Neuronal stem cell (in vitro differentiated cells): ENCODE data around the gene ADGRL3.

Experiments
- DNase-seq: peaks from one replicate; pipeline ENCODE4 v3.0.0-alpha.2; 2013; ENCODE audit warnings: low spot score
- H2AFZ ChIP-seq: one replicate; pipeline ENCODE4 v1.6.1; 2013; ENCODE audit warnings: mild to moderate bottlenecking, low read length, inconsistent platforms
- H2AK5ac ChIP-seq: 2 replicates; pipeline ENCODE4 v1.6.1; 2013; ENCODE audit warnings: low read depth, mild to moderate bottlenecking, inconsistent platforms, low read length, moderate library complexity, mixed read lengths
- H2BK120ac ChIP-seq: 2 replicates; pipeline ENCODE4 v1.6.1; 2013; ENCODE audit warnings: low read depth, mild to moderate bottlenecking, inconsistent platforms, low read length, moderate library complexity, mixed read lengths
- H2BK12ac ChIP-seq: one replicate; pipeline ENCODE4 v1.6.1; 2013; ENCODE audit warnings: low read length, inconsistent platforms
- H2BK15ac ChIP-seq: 2 replicates; pipeline ENCODE4 v1.6.1; 2013; ENCODE audit warnings: mild to moderate bottlenecking, low read length, inconsistent platforms, mixed read lengths
- H2BK5ac ChIP-seq: one replicate; pipeline ENCODE4 v1.6.1; 2013; ENCODE audit warnings: inconsistent platforms, mild to moderate bottlenecking, low read length, moderate library complexity
- H3K14ac ChIP-seq: one replicate; pipeline ENCODE4 v1.6.1; 2013; ENCODE audit warnings: low read length, inconsistent platforms
- H3K18ac ChIP-seq: 2 replicates; pipeline ENCODE4 v1.6.1; 2013; ENCODE audit warnings: low read length, inconsistent platforms
- H3K23ac ChIP-seq: 2 replicates; pipeline ENCODE4 v1.6.1; 2013; ENCODE audit warnings: low read depth, mild to moderate bottlenecking, mixed read lengths, low read length, inconsistent platforms; ENCODE audit not compliant: poor library complexity
- H3K27ac ChIP-seq: replicated peaks from 3 replicates; pipeline ENCODE4 v1.5.1; 2013; ENCODE audit warnings: low read length, inconsistent platforms
- H3K27me3 ChIP-seq, 3 experiments: 2 replicates each; pipeline ENCODE4 v1.6.1; 2013; ENCODE audit warnings: low read length in 3 of 3, mild to moderate bottlenecking in 2 of 3, inconsistent platforms in 1 of 3, low read depth in 1 of 3, mixed read lengths in 1 of 3, moderate library complexity in 1 of 3; ENCODE audit not compliant: control insufficient read depth in 3 of 3, insufficient read depth in 3 of 3
- H3K36me3 ChIP-seq, 2 donors: replicated peaks in 1 of 2; 2 replicates each; pipeline ENCODE4 v1.6.1; 2013; ENCODE audit warnings: low read length in 2 of 2; ENCODE audit not compliant: control insufficient read depth in 2 of 2, insufficient read depth in 2 of 2
- H3K4ac ChIP-seq: 2 replicates; pipeline ENCODE4 v1.6.1; 2013; ENCODE audit warnings: inconsistent platforms, mild to moderate bottlenecking, low read length, moderate library complexity
- H3K4me1 ChIP-seq, 2 donors: 1 replicate in 1 of 2; 2 replicates in 1 of 2; pipeline ENCODE4 v1.6.1; 2013; ENCODE audit warnings: low read length in 2 of 2, low read depth in 1 of 2; ENCODE audit not compliant: control insufficient read depth in 2 of 2, insufficient read depth in 1 of 2
- H3K4me2 ChIP-seq: one replicate; pipeline ENCODE4 v1.6.1; 2013; ENCODE audit warnings: mild to moderate bottlenecking, low read length, inconsistent platforms; ENCODE audit not compliant: insufficient read depth, poor library complexity, severe bottlenecking
- H3K4me3 ChIP-seq, 2 donors: 2 replicates each; pipeline ENCODE4 v1.5.1; 2013; ENCODE audit warnings: low read length in 2 of 2, mild to moderate bottlenecking in 2 of 2, inconsistent platforms in 1 of 2, moderate library complexity in 1 of 2
- H3K79me1 ChIP-seq: one replicate; pipeline ENCODE4 v1.6.1; 2013; ENCODE audit warnings: low read depth, mild to moderate bottlenecking, inconsistent platforms, low read length, moderate library complexity
- H3K9ac ChIP-seq: one replicate; pipeline ENCODE4 v1.6.1; 2013; ENCODE audit warnings: mild to moderate bottlenecking, low read depth, low read length, inconsistent platforms; ENCODE audit not compliant: poor library complexity
- H3K9me3 ChIP-seq, 2 donors: replicated peaks in 1 of 2; 2 replicates each; pipeline versions ENCODE3 to v1.6.1; 2013; ENCODE audit warnings: low read length in 2 of 2, mild to moderate bottlenecking in 2 of 2, inconsistent platforms in 1 of 2, low read depth in 1 of 2, mixed read lengths in 1 of 2, moderate library complexity in 1 of 2; ENCODE audit not compliant: control insufficient read depth in 2 of 2, insufficient read depth in 1 of 2
- H4K8ac ChIP-seq: one replicate; pipeline ENCODE4 v1.6.1; 2013; ENCODE audit warnings: low read depth, mild to moderate bottlenecking, inconsistent platforms, low read length, moderate library complexity
- H4K91ac ChIP-seq: one replicate; pipeline ENCODE4 v1.6.1; 2013; ENCODE audit warnings: low read length, low read depth, mild to moderate bottlenecking, inconsistent platforms; ENCODE audit not compliant: poor library complexity
- WGBS, 2 donors: extraction: QIAGEN DNeasy Blood & Tissue Kit; methylation state at CpG; one replicate each; pipeline ENCODE4 v1.1.7; 2013; ENCODE audit warnings: missing lambda C conversion rate in 2 of 2, mixed read lengths in 1 of 2; ENCODE audit not compliant: insufficient read length in 2 of 2, insufficient replicate concordance in 1 of 2; ENCODE audit errors: extremely low coverage in 2 of 2; 5-methylcytosine and 5-hydroxymethylcytosine counted together

ADGRL3 gene

GRCh38 chr4:61251129-61251528 lies 51.0 kb downstream of the ADGRL3 start:
- Histone ChIP-seq H3K36me3 (peaks cover 0 to 6% of the 10 kb centered on the region in 2 donors), H3K18ac (no peak overlapping the region), H3K23ac (no peak overlapping the region), H2BK12ac (no peak overlapping the region), H2BK5ac (no peak overlapping the region), H3K79me1 (no peaks in the 10 kb centered on the region), H4K8ac (no peak overlapping the region), H3K4me1 (peaks cover 0 to 3% of the 10 kb centered on the region in 2 donors), H3K9ac (no peak overlapping the region), H3K27me3 (no peaks in the 10 kb centered on the region), H2BK15ac (no peak overlapping the region), H3K27ac (no peak overlapping the region), H2BK120ac (no peak overlapping the region), H3K4ac (no peak overlapping the region), H3K9me3 (no peaks in the 10 kb centered on the region), H3K4me2 (no peak overlapping the region), H4K91ac (no peak overlapping the region), H2AK5ac (no peak overlapping the region), H2AFZ (no peak overlapping the region), H3K14ac (no peak overlapping the region), H3K4me3 (no peak overlapping the region)
- no CpG with 5 or more reads among the region's 6 CpGs for WGBS, 2 donors
- DNase-seq, result no peak

- Histone ChIP-seq H3K14ac (no peak overlapping the region), H3K18ac (no peak overlapping the region), H3K9ac (no peak overlapping the region), H3K4me3 (no peak overlapping the region), H3K36me3 (peaks cover 0 to 14% of the 10 kb centered on the region in 2 donors), H2BK12ac (no peak overlapping the region), H2BK5ac (no peak overlapping the region), H3K27me3 (no peaks in the 10 kb centered on the region), H3K79me1 (peaks cover 2% of the 10 kb centered on the region), H3K4ac (no peak overlapping the region), H2AK5ac (no peak overlapping the region), H2AFZ (no peak overlapping the region), H3K4me2 (no peak overlapping the region), H3K9me3 (no peaks in the 10 kb centered on the region), H3K27ac (no peak overlapping the region), H3K4me1 (peaks cover 0 to 3% of the 10 kb centered on the region in 2 donors), H4K8ac (no peak overlapping the region), H2BK15ac (no peak overlapping the region), H2BK120ac (no peak overlapping the region), H4K91ac (no peak overlapping the region), H3K23ac (no peak overlapping the region)
- DNase-seq, result no peak
- WGBS, 2 donors, result no CpG with 5 or more reads among the region's 3 CpGs
These were observed 54.3 kb downstream of the ADGRL3 start for GRCh38 chr4:61254406-61254805.

GRCh38 chr4:61273233-61273632 lies 73.1 kb downstream of the ADGRL3 start:
- H3K23ac ChIP-seq, result no peak overlapping the region
- H4K8ac ChIP-seq, result no peak overlapping the region
- H3K4me3 ChIP-seq, result no peak overlapping the region
- no peaks in the 10 kb centered on the region for H3K9me3 ChIP-seq
- no peak overlapping the region for H2BK120ac ChIP-seq
- no peak overlapping the region for H3K18ac ChIP-seq
- H4K91ac ChIP-seq, result no peak overlapping the region
- H3K4ac ChIP-seq, result no peak overlapping the region
- H2AFZ ChIP-seq, result no peak overlapping the region
- no peak overlapping the region for H3K9ac ChIP-seq
- DNase-seq, result no peak
- no peak overlapping the region for H2BK5ac ChIP-seq
- H3K14ac ChIP-seq, result no peak overlapping the region
- no peaks in the 10 kb centered on the region for H3K79me1 ChIP-seq
- H3K4me2 ChIP-seq, result peak overlapping the region; percentile 13
- no CpG with 5 or more reads among the region's 6 CpGs for WGBS, 2 donors
- H3K27me3 ChIP-seq, result no peaks in the 10 kb centered on the region
- H2BK15ac ChIP-seq, result no peak overlapping the region
- H3K4me1 ChIP-seq, result peaks cover 2 to 3% of the 10 kb centered on the region in 2 donors
- H2BK12ac ChIP-seq, result no peak overlapping the region
- H3K36me3 ChIP-seq, result no peaks in the 10 kb centered on the region
- no peak overlapping the region for H2AK5ac ChIP-seq
- no peak overlapping the region for H3K27ac ChIP-seq

DNA sequence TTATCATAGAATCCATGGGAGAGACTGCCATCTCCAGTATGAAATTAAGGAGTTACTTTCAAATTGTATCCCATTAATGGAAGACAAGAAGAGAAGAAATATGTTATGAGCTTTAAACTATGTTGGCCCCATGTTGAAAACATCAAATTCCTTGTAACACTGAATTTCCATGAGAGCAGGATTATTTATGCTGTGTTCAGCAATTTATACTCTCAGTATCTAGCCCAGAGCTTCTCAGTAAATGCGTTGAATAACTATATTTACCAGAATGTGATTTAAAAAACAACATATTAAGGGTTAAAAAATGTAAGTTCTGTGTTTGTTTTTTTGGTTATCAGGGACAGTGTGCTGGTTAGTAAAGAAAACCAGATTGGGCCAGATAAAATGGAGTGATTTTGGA lies 74.2 kb downstream of the ADGRL3 start:
- Histone ChIP-seq H2BK5ac (no peak overlapping the region), H3K27ac (no peak overlapping the region), H3K23ac (no peak overlapping the region), H4K8ac (no peak overlapping the region), H3K4me3 (no peak overlapping the region), H4K91ac (no peak overlapping the region), H2BK120ac (no peak overlapping the region), H2AFZ (no peak overlapping the region), H3K9ac (no peak overlapping the region), H3K4me1 (peaks cover 2 to 3% of the 10 kb centered on the region in 2 donors), H3K4me2 (no peak overlapping the region), H2BK15ac (no peak overlapping the region), H3K79me1 (no peaks in the 10 kb centered on the region), H3K9me3 (no peaks in the 10 kb centered on the region), H3K27me3 (no peaks in the 10 kb centered on the region), H3K4ac (no peak overlapping the region), H3K36me3 (no peaks in the 10 kb centered on the region), H2BK12ac (no peak overlapping the region), H3K14ac (no peak overlapping the region), H3K18ac (no peak overlapping the region), H2AK5ac (no peak overlapping the region)
- no CpG with 5 or more reads among the region's 1 CpG for WGBS, 2 donors
- no peak for DNase-seq
